SK-N-MC (cell line): ENCODE data around the gene SPART.
A peak's percentile ranks its signal among the peaks of the same experiment; 100 is the strongest.

ENCODE experiments used
- DNase-seq: peaks from one replicate; pipeline ENCODE4 v3.0.0-alpha.2; 2011; ENCODE audit warnings: low read depth, low spot score
- H3K27ac ChIP-seq: fragments of 200-600 bp; sonication (generic); 2 replicates; pipeline ENCODE4 v1.5.1; 2016; ENCODE audit warnings: mixed run types
- H3K36me3 ChIP-seq: fragments of 200-600 bp; sonication (generic); 2 replicates; pipeline ENCODE4 v1.6.1; 2017; ENCODE audit warnings: antibody characterized with exemption, low read length, mixed read lengths; ENCODE audit not compliant: insufficient read depth
- H3K4me3 ChIP-seq: fragments of 200-600 bp; sonication (generic); 2 replicates; pipeline ENCODE4 v1.5.1; 2016
- H3K9ac ChIP-seq: fragments of 200-600 bp; sonication (generic); 2 replicates; pipeline ENCODE4 v1.8.0; 2017; ENCODE audit warnings: mixed run types, mixed read lengths; ENCODE audit not compliant: insufficient read length
- H3K9me3 ChIP-seq: fragments of 200-600 bp; sonication (generic); 2 replicates; pipeline ENCODE4 v1.6.1; 2017; ENCODE audit warnings: low read depth, mild to moderate bottlenecking, antibody characterized with exemption, low read length, moderate library complexity, mixed read lengths
- EZH2 ChIP-seq: fragments of 200-600 bp; sonication (generic); IDR thresholded peaks from one replicate; pipeline ENCODE4 v1.6.1; 2017; ENCODE audit warnings: antibody characterized with exemption
- FOXP2 ChIP-seq: optimal IDR thresholded peaks from 2 replicates; pipeline ENCODE3; 2011; ENCODE audit warnings: mild to moderate bottlenecking, moderate library complexity; ENCODE audit not compliant: insufficient read depth; ENCODE audit errors: extremely low read length, control extremely low read depth
- POLR2AphosphoS5 ChIP-seq: IDR thresholded peaks from 2 replicates; pipeline ENCODE4 v1.6.1; 2012; ENCODE audit warnings: mild to moderate bottlenecking, low read depth, low read length, borderline replicate concordance

Gene SPART

DNA sequence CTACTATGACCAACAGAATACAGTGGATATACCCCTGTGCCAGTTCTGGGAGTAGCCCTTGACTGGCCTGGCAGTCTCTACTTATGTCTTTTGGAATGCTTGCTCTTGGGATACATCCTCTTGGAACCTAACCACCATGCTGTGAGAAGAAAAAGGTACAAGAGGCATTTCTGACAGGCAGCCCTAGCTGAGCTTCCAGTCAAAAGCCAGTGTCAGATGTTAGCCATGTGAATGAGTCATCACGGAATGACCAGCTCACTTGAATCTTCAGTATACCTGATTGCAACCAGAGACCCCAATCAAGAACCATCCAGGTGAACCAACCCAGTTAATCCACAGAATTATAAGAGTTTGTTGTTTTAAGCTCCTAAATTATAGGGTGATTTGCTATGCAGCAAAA is 52.7 kb downstream of the SPART start:
- Histone ChIP-seq H3K9ac (no peak overlapping the region), H3K9me3 (peaks cover 13% of the 10 kb centered on the region), H3K4me3 (no peak overlapping the region), H3K36me3 (peaks cover 46% of the 10 kb centered on the region), H3K27ac (no peak overlapping the region)
- no peak for DNase-seq
- no peak for TF ChIP-seq POLR2AphosphoS5

DNA sequence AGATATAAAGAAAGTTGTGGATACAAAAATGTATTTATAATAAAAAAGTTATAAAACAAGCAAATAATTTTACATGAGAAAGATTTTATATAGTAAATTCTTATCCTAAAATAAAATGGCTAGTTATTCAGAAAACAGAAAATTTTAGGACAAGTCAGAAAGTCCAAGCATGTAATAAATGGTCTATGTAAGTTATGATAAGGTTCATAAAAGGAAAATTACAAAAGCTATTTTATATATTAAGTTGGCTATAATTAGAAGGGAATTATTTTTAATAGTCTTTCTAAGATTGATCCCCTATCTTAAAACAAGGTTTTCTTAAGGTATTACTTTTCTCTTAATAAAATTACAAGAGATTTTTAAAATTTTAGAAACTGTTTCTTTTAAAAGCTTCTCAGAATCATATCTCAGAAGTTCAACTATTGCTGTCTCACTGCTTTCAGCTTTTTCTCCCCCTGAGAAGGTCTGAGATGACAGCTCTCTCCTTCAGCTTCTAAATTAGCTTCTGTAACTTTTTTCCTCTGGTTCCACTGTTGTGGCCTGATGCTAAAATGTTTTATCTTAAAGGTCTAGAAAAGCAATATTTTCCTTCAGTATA is 57.3 kb downstream of the SPART start:
- no peak overlapping the region for H3K9ac ChIP-seq
- H3K9me3 ChIP-seq: peaks cover 18% of the 10 kb centered on the region
- no peak for DNase-seq
- H3K4me3 ChIP-seq: no peak overlapping the region
- H3K27ac ChIP-seq: no peak overlapping the region
- TF ChIP-seq POLR2AphosphoS5: no peak
- TF ChIP-seq FOXP2: no peak
- TF ChIP-seq EZH2: no peak
- peaks cover 48% of the 10 kb centered on the region for H3K36me3 ChIP-seq

DNA sequence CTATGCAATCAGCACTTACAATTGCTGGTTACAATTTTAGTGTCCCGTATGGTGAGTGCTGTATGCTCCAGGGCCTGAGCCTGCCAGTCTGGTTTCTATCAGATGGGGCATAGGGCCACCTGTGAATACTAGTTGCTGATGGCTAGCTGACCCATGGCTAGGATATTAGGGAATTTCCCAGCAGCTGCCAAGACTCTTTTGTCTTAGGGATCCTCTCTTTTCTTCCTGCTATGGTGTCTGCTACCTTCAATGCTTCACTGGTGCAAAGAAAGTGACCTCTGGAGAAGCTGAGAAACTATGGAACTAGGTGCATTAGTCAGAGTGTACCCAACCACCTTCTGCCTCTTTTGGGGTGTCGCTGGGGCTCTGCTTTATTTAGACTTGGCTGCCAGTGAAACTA is 60.2 kb downstream of the SPART start:
- no peak for TF ChIP-seq EZH2
- TF ChIP-seq FOXP2: no peak
- no peak for TF ChIP-seq POLR2AphosphoS5
- Histone ChIP-seq H3K27ac (no peak overlapping the region), H3K9ac (no peak overlapping the region), H3K4me3 (no peak overlapping the region), H3K9me3 (peaks cover 18% of the 10 kb centered on the region; the same call in 1 of the 2 replicates), H3K36me3 (peaks cover 28% of the 10 kb centered on the region)
- no peak for DNase-seq

DNA sequence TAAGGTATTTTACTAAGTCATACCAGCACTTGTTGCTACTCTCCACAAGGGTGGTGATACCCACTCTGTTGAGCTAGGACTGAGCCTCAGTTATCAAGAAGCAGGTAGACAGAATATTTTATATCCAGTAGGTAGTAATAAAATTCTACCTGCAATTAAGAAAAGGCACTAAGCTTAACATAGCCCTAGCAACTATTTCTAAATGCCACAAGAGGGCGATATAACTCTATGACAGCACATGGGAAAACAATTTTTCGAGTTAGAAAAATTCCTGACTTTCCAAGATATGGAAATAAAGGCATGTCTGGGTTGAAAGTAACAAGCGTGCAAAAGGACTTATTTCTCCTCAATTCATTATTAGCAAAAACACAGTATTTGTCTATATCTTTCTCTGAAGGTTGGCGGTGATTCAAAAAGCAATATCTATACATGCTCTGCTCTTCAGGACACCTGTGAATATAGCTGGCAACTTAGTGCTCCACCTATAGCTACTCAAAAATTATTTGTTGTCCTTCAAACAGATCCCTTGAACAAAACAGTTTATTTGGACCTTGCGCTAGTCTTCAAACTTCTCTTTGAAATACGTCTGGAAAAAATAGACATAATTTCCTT is 63.3 kb downstream of the SPART start:
- H3K36me3 ChIP-seq: peaks cover 21% of the 10 kb centered on the region
- TF ChIP-seq FOXP2 (no peak), POLR2AphosphoS5 (no peak), EZH2 (no peak)
- peaks cover 5% of the 10 kb centered on the region; the same call in 1 of the 2 replicates for H3K9me3 ChIP-seq
- H3K4me3 ChIP-seq: peak overlapping the region; percentile 41
- DNase-seq: no peak
- peak overlapping the region; percentile 79 for H3K27ac ChIP-seq
- peak overlapping the region; percentile 60 for H3K9ac ChIP-seq

DNA sequence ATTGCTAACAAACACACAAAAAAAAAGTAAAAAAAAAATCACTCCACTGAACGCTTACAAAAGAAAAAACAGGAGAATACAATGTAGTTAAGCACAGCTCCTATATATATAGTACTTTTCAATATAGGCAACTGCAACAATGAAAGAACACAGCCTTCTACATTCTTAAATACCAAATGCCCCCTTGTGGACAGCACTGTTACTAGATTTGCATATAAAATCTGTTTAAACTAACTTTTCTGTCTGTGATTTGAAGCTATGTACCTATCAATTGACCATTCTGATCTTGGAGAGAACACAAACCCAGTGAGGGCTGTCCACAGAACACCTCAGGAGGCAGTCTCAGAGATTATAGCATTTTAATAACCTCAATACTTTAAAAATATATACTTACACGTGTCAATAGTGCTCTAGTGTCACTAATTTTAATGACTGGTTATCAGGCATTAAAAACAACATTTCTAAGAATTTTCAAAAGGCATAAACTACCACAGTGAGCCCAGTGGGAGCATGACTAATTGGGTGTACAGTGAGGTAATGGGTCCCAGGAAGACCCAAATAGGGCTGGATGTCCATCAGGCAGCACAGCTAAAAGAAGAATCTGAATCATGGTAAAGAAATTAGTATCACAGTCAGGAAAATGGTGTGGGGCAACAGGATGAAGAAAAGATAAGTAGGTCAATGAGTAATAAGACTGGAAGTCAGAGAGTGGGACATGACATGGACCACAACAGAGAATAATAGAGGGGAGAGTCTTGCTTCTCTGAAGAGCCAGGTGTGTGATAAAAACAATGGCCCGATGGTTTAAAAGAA is 70.8 kb downstream of the SPART start:
- Histone ChIP-seq H3K9ac (no peak overlapping the region), H3K27ac (no peak overlapping the region), H3K36me3 (peaks cover 5% of the 10 kb centered on the region), H3K9me3 (no peaks in the 10 kb centered on the region), H3K4me3 (no peak overlapping the region)
- no peak for DNase-seq
- TF ChIP-seq EZH2 (no peak), FOXP2 (no peak), POLR2AphosphoS5 (no peak)

DNA sequence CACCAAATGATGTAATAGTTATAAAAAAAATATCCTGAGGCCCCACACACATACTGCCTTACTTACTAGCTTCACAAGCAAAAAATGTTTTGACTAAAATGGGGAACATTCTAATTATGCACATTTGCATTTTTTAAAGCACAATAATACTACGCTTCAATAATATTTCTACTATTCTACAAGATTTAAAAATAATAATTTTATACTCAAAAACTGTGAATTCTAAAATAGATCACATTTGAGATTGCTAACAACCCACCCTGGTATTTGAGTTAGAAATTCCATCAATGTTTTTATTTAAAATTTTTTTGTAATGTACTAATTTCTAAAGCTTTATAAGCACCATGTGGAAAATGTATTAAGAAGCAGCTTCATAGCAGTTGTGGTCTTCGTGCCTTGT is 72.8 kb downstream of the SPART start:
- DNase-seq: no peak
- 0 out of 2 replicates have a peak overlapping the region, but pooled peaks have one; percentile 28 for H3K27ac ChIP-seq
- no peak overlapping the region for H3K4me3 ChIP-seq
- H3K36me3 ChIP-seq: peaks cover 2% of the 10 kb centered on the region; the same call in 1 of the 2 replicates
- H3K9me3 ChIP-seq: no peaks in the 10 kb centered on the region
- no peak overlapping the region for H3K9ac ChIP-seq
- TF ChIP-seq FOXP2 (no peak), EZH2 (no peak), POLR2AphosphoS5 (no peak)

DNA sequence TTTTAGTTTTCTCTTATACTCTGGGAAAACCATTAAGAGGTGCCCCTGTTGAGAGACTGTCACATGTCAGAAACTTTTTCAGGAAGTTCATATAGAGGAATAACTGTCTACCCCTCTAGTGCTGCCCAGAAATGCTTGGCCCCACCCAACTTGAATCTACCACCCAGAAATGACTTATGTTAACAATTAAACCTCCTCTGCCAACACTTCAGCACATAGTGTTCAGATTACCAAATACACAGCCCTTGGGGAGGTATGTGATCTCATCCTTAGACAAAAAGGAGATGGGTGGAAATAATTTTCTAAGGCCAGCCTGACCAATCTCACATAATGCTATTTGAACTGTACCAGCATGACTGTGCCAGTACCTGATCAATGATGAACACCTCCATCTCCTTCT is 84.2 kb downstream of the SPART start:
- no peak for TF ChIP-seq FOXP2
- TF ChIP-seq POLR2AphosphoS5: no peak
- no peak for TF ChIP-seq EZH2
- H3K9me3 ChIP-seq: no peaks in the 10 kb centered on the region
- H3K9ac ChIP-seq: no peak overlapping the region
- H3K27ac ChIP-seq: no peak overlapping the region
- no peak for DNase-seq
- H3K36me3 ChIP-seq: no peaks in the 10 kb centered on the region
- H3K4me3 ChIP-seq: no peak overlapping the region

DNA sequence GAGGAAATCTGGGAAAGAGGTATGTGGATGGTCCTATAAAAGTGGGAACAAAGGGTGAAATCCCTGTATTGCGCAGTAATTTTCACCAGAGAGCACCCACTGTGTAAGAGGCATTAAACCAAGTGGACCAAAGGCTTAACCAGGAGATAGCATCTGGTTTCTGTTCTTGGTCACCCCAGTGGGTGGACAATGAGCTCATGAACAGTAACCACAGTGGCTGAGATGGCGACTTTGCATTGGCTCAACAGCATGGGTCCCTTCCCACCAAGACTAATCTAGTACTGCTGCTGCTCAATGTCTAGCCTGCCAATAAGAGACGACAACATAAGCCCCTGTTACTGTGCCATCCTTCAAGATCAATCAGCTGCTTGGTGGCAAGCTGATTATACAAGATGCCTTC is 85.2 kb downstream of the SPART start:
- Histone ChIP-seq H3K36me3 (no peaks in the 10 kb centered on the region), H3K27ac (no peak overlapping the region), H3K9ac (no peak overlapping the region), H3K9me3 (no peaks in the 10 kb centered on the region), H3K4me3 (no peak overlapping the region)
- DNase-seq: no peak
- TF ChIP-seq FOXP2 (no peak), EZH2 (no peak), POLR2AphosphoS5 (no peak)
